ENCODE measurements around the gene CPA5. TPM values are rescaled to one million over a fixed set of nuclear protein-coding genes. Genes with fewer than 3 reads are reported as not detected.

Gene CPA5
- total RNA-seq, 1 donor from 2014 or later = 0.68 TPM

DNA sequence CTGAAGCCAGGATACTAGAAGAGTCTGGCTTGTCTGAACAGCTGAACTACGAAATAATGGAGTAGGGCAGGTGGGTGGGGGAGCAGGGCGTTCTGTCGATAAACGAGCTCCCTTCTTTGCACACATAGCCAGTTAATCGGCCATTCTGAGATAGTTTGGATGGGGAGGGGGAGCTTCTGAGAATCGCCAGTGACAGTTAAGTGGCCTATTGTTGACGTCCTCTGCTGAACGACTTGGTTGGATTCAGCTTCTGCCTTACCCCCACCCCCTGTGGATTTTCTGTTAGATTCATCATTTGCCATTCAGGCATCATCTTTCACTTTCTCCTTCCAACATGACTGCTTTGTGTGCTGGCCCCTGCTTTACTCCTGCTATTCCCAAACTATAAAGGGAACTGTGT lies 520 bp downstream of the CPA5 start:
- TF ChIP-seq CTCF (conservative IDR thresholded peaks at IDR 0.05) = no peak
- Mint-ChIP-seq H3K4me3 (peak overlapping the region; percentile 1), H3K36me3 (no peaks in the 10 kb centered on the region), H3K9me3 (no peaks in the 10 kb centered on the region), H3K27me3 (no peaks in the 10 kb centered on the region), H3K27ac (peak overlapping the region; percentile 49), H3K4me1 (ENCODE audit: unreplicated experiment) (peaks cover 28% of the 10 kb centered on the region)
- no peak for DNase-seq (ENCODE audit: extremely low spot score, unreplicated experiment)

DNA sequence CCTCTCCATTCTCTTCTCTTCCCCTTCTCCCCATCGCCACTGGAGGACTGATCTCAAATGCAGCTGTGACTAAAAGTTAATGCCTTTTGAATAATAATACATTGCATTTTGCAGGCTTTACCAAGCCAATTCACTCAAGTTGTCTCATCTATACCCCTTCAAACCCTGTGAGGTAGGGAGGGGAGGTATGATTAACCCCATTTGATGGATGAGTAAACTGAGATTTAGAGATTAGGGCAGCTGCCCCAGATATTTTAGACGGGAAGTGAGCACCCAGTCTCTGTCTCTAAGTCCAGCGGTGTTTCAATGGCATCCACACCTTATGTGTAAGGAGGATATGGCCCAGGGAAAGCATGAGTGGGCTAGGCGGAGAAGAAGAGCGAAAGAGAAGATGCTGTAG lies 1.1 kb downstream of the CPA5 start:
- no peak for TF ChIP-seq CTCF (conservative IDR thresholded peaks at IDR 0.05)
- peak overlapping the region; percentile 49 for H3K27ac Mint-ChIP-seq
- peaks cover 34% of the 10 kb centered on the region for H3K4me1 Mint-ChIP-seq (ENCODE audit: unreplicated experiment)
- peak overlapping the region; percentile 1 for H3K4me3 Mint-ChIP-seq
- no peaks in the 10 kb centered on the region for H3K27me3 Mint-ChIP-seq
- no peak for DNase-seq (ENCODE audit: extremely low spot score, unreplicated experiment)
- H3K36me3 Mint-ChIP-seq = no peaks in the 10 kb centered on the region
- no peaks in the 10 kb centered on the region for H3K9me3 Mint-ChIP-seq

GRCh38 chr7:130346177-130346905 lies 1.7 kb downstream of the CPA5 start:
- Mint-ChIP-seq H3K36me3 (no peaks in the 10 kb centered on the region), H3K9me3 (no peaks in the 10 kb centered on the region), H3K4me3 (no peak overlapping the region), H3K27me3 (no peaks in the 10 kb centered on the region), H3K4me1 (ENCODE audit: unreplicated experiment) (peaks cover 40% of the 10 kb centered on the region), H3K27ac (no peak overlapping the region)
- DNase-seq (ENCODE audit: extremely low spot score, unreplicated experiment) = no peak
- TF ChIP-seq CTCF (conservative IDR thresholded peaks at IDR 0.05) = no peak

- H3K27me3 Mint-ChIP-seq = no peaks in the 10 kb centered on the region
- no peak for DNase-seq (ENCODE audit: extremely low spot score, unreplicated experiment)
- no peak for TF ChIP-seq CTCF (conservative IDR thresholded peaks at IDR 0.05)
- H3K4me3 Mint-ChIP-seq = no peak overlapping the region
- H3K9me3 Mint-ChIP-seq = no peaks in the 10 kb centered on the region
- H3K27ac Mint-ChIP-seq = no peak overlapping the region
- peaks cover 46% of the 10 kb centered on the region for H3K4me1 Mint-ChIP-seq (ENCODE audit: unreplicated experiment)
- no peaks in the 10 kb centered on the region for H3K36me3 Mint-ChIP-seq
Measured at GRCh38 chr7:130346941-130347340, 2.3 kb downstream of the CPA5 start.

DNA sequence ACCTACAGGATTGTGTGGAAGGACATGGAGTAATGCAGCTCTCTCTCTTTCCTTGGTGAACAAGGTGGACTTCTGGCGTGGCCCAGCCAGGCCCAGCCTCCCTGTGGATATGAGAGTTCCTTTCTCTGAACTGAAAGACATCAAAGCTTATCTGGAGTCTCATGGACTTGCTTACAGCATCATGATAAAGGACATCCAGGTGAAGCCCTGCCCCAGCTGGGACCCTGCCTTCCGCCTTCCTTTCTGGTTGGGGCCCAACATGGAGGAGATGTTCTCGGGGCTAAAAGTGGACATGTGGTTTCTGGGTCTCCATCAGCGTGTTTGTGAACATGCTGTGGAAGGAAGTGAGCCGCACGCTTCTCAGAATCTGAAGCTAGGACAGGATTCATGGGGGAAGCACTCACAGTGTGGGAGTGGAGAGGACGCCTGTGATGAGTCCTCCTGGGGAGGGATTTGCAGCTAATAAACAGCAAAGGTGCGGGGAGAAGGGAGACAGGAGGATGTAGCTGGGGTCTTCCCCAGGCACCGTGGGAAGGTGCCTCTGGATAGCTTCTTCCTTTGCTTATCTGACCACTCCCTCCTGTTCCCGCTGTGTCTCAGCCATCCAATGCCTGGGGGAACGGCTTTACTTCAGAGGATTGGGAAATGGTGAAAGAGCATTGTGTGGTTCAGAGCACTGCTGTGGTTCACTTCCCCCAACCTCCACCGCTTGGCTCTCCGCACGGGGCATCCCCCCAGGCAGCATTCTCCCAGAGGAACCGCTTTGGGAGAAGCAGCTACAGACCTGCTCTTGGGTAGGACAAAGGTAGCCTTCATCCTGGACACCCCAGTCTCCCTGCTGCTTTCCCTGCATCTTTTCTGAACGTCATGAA lies 5.5 kb downstream of the CPA5 start:
- Mint-ChIP-seq H3K9me3 (no peaks in the 10 kb centered on the region), H3K4me3 (peak overlapping the region; percentile 57), H3K27me3 (no peaks in the 10 kb centered on the region), H3K27ac (peak overlapping the region; percentile 80), H3K4me1 (ENCODE audit: unreplicated experiment) (peaks cover 61% of the 10 kb centered on the region), H3K36me3 (no peaks in the 10 kb centered on the region)
- TF ChIP-seq CTCF (conservative IDR thresholded peaks at IDR 0.05) = no peak
- DNase-seq (ENCODE audit: extremely low spot score, unreplicated experiment) = no peak
